OCI-LY3 (cell line): Measurements from ENCODE around the gene C2orf66.
A peak's percentile ranks its signal among the peaks of the same experiment; 100 is the strongest.

Source experiments
- H2AFZ ChIP-seq: fragments of 200-600, 300-600 bp; shearing (Covaris generic); 2 replicates; pipeline ENCODE4 v1.6.0; 2014; ENCODE audit warnings: antibody characterized with exemption, low read depth, low read length
- H3K27ac ChIP-seq: fragments of 200-600, 300-600 bp; sonication (generic); 2 replicates; pipeline ENCODE4 v1.5.1; 2014; ENCODE audit warnings: mild to moderate bottlenecking, low read length, moderate library complexity, mixed read lengths
- H3K27me3 ChIP-seq: fragments of 200-600, 300-600 bp; sonication (generic); 2 replicates; pipeline ENCODE4 v1.6.1; 2014; ENCODE audit warnings: low read depth, low read length, mixed read lengths
- H3K36me3 ChIP-seq: fragments of 200-600, 300-600 bp; sonication (generic); replicated peaks from 2 replicates; pipeline ENCODE3; 2014; ENCODE audit warnings: low read depth, low read length, mixed read lengths
- H3K4me1 ChIP-seq: fragments of 300-600, 200-600 bp; sonication (generic); 2 replicates; pipeline ENCODE4 v1.6.1; 2014; ENCODE audit warnings: low read length, mixed read lengths
- H3K4me2 ChIP-seq: fragments of 200-600, 300-600 bp; sonication (generic); 2 replicates; pipeline ENCODE4 v1.6.1; 2014; ENCODE audit warnings: low read length, mixed read lengths
- H3K4me3 ChIP-seq: fragments of 300-600, 200-600 bp; sonication (generic); 2 replicates; pipeline ENCODE4 v1.5.1; 2014; ENCODE audit warnings: antibody characterized with exemption, mild to moderate bottlenecking, low read length, moderate library complexity
- H3K79me2 ChIP-seq: fragments of 300-600, 200-600 bp; shearing (Covaris generic); 2 replicates; pipeline ENCODE4 v1.6.1; 2014; ENCODE audit warnings: mild to moderate bottlenecking, low read length, mixed read lengths
- H3K9ac ChIP-seq: fragments of 300-600, 200-600 bp; shearing (Covaris generic); 2 replicates; pipeline ENCODE4 v1.6.0; 2014; ENCODE audit warnings: mild to moderate bottlenecking, low read length, moderate library complexity
- H3K9me3 ChIP-seq: fragments of 200-600, 300-600 bp; shearing (Covaris generic); 2 replicates; pipeline ENCODE4 v1.6.1; 2014; ENCODE audit warnings: low read length, mixed read lengths; ENCODE audit not compliant: insufficient read depth
- H4K20me1 ChIP-seq: fragments of 200-600, 300-600 bp; sonication (generic); 2 replicates; pipeline ENCODE4 v1.6.1; 2016; ENCODE audit warnings: low read length, mixed read lengths; ENCODE audit not compliant: insufficient read depth
- CTCF ChIP-seq: fragments of 200-600, 300-600 bp; sonication (generic); IDR thresholded peaks from 2 replicates; pipeline ENCODE4 v1.5.1; 2014; ENCODE audit warnings: antibody characterized with exemption, low read length, low read depth
- EZH2phosphoT487 ChIP-seq: fragments of 200-600 bp; shearing (Covaris generic); IDR thresholded peaks from 2 replicates; pipeline ENCODE4 v1.6.1; 2018; ENCODE audit warnings: antibody characterized with exemption, mixed run types, low read depth

C2orf66 gene

GRCh38 chr2:196802401-196802800, 6.8 kb downstream of the C2orf66 start:
- TF ChIP-seq EZH2phosphoT487 (no peak), CTCF (no peak)
- Histone ChIP-seq H3K79me2 (peaks cover 18% of the 10 kb centered on the region), H3K27ac (no peak overlapping the region), H2AFZ (no peak overlapping the region), H3K9me3 (no peaks in the 10 kb centered on the region), H3K4me3 (no peak overlapping the region), H3K4me2 (no peak overlapping the region), H3K9ac (no peak overlapping the region), H3K36me3 (peaks cover 4% of the 10 kb centered on the region), H3K4me1 (0 out of 2 replicates have a peak, but pooled peaks cover 2% of the 10 kb centered on the region), H4K20me1 (no peaks in the 10 kb centered on the region), H3K27me3 (no peaks in the 10 kb centered on the region)

GRCh38 chr2:196801674-196802261, 7.4 kb downstream of the C2orf66 start:
- Histone ChIP-seq H2AFZ (no peak overlapping the region), H3K4me2 (no peak overlapping the region), H3K27ac (no peak overlapping the region), H3K9ac (no peak overlapping the region), H3K9me3 (no peaks in the 10 kb centered on the region), H3K79me2 (peaks cover 22% of the 10 kb centered on the region), H3K4me1 (0 out of 2 replicates have a peak, but pooled peaks cover 2% of the 10 kb centered on the region), H3K27me3 (no peaks in the 10 kb centered on the region), H3K36me3 (peaks cover 11% of the 10 kb centered on the region), H4K20me1 (no peaks in the 10 kb centered on the region), H3K4me3 (no peak overlapping the region)
- TF ChIP-seq CTCF (no peak), EZH2phosphoT487 (no peak)

GRCh38 chr2:196798980-196799379, 10.2 kb downstream of the C2orf66 start:
- Histone ChIP-seq H3K4me2 (peak overlapping the region; percentile 71), H3K27ac (peak overlapping the region; percentile 47), H3K36me3 (peaks cover 14% of the 10 kb centered on the region), H3K9ac (peak overlapping the region; percentile 91), H3K27me3 (no peaks in the 10 kb centered on the region), H3K79me2 (peaks cover 22% of the 10 kb centered on the region), H4K20me1 (no peaks in the 10 kb centered on the region), H3K4me1 (0 out of 2 replicates have a peak, but pooled peaks cover 2% of the 10 kb centered on the region), H2AFZ (peak overlapping the region; percentile 95), H3K9me3 (no peaks in the 10 kb centered on the region), H3K4me3 (peak overlapping the region; percentile 98)
- TF ChIP-seq CTCF (no peak), EZH2phosphoT487 (no peak)

GRCh38 chr2:196792865-196793264, 16.3 kb downstream of the C2orf66 start:
- Histone ChIP-seq H3K27ac (no peak overlapping the region), H3K9me3 (no peaks in the 10 kb centered on the region), H3K27me3 (no peaks in the 10 kb centered on the region), H3K4me1 (no peaks in the 10 kb centered on the region), H3K9ac (no peak overlapping the region), H3K79me2 (peaks cover 7% of the 10 kb centered on the region), H4K20me1 (no peaks in the 10 kb centered on the region), H3K36me3 (peaks cover 49% of the 10 kb centered on the region), H3K4me3 (no peak overlapping the region), H2AFZ (no peak overlapping the region), H3K4me2 (no peak overlapping the region)
- no peak for TF ChIP-seq CTCF
- no peak for TF ChIP-seq EZH2phosphoT487
